Heart right ventricle (tissue), 16 donors: ENCODE results near the gene CCDC71L. TPM values are rescaled to one million over a fixed set of nuclear protein-coding genes. Genes with fewer than 3 reads are reported as not detected.
"Not testable (repeated sequence)": the region's sequence is repeated elsewhere in the genome, so short reads cannot be mapped to it uniquely, and the experiment has no call there.

Experiments used
- ATAC-seq, 8 donors: fragments of 200-7000 bp; cut with Tn5 transposase; one replicate each; pipeline ENCODE4 v1.9.1; 2020; ENCODE audit warnings: mild to moderate bottlenecking in 8 of 8, moderate library complexity in 8 of 8, moderate number of reproducible peaks in 1 of 8
- DNase-seq, 2 donors: peaks; one replicate each; pipeline ENCODE4 v3.0.0-alpha.2; 2020
- H3K27ac ChIP-seq, 10 donors: fragments of 200-600 bp; sonication (generic) in 2 of 10; one replicate each; pipeline versions ENCODE4 v1.5.0 to v1.8.0; 2020 to 2022; ENCODE audit warnings: mild to moderate bottlenecking in 3 of 10
- H3K27me3 ChIP-seq, 7 donors: fragments of 200-600 bp; one replicate each; pipeline ENCODE4 v1.8.0; 2021 to 2022; ENCODE audit warnings: mild to moderate bottlenecking in 2 of 7
- H3K36me3 ChIP-seq, 9 donors: fragments of 200-600 bp; sonication (generic) in 1 of 9; one replicate each; pipeline versions ENCODE4 v1.5.0 to v1.8.0; 2020 to 2022; ENCODE audit warnings: mild to moderate bottlenecking in 2 of 9
- H3K4me1 ChIP-seq, 9 donors: fragments of 200-600 bp; sonication (generic) in 1 of 9; one replicate each; pipeline versions ENCODE4 v1.5.0 to v1.8.0; 2020 to 2022; ENCODE audit warnings: mild to moderate bottlenecking in 4 of 9
- H3K4me3 ChIP-seq, 10 donors: fragments of 200-600 bp; sonication (generic) in 2 of 10; one replicate each; pipeline versions ENCODE4 v1.5.0 to v1.8.0; 2020 to 2022; ENCODE audit warnings: mild to moderate bottlenecking in 7 of 10, moderate library complexity in 2 of 10
- H3K9me3 ChIP-seq, 11 donors: fragments of 200-600 bp in 10 of 11; sonication (generic) in 2 of 11; one replicate each; pipeline versions ENCODE4 v1.5.0 to v1.8.0; 2013 to 2022; ENCODE audit warnings: mild to moderate bottlenecking in 2 of 11, control low read depth in 1 of 11, moderate library complexity in 1 of 11
- CTCF ChIP-seq, 9 donors: fragments of 200-600 bp; sonication (generic) in 2 of 9; IDR thresholded peaks; one replicate each; pipeline versions ENCODE4 v1.5.0 to v1.8.0; 2021 to 2022; ENCODE audit warnings: antibody characterized with exemption in 9 of 9, mild to moderate bottlenecking in 5 of 9, moderate library complexity in 1 of 9
- WGBS, 2 donors: extraction: QIAGEN DNeasy Blood & Tissue Kit; methylation state at CpG; one replicate each; pipeline ENCODE4 v1.1.7; 2013; ENCODE audit warnings: inconsistent platforms in 1 of 2; 5-methylcytosine and 5-hydroxymethylcytosine counted together
- intact Hi-C, 10 donors: fragments of 100-400 bp; cut with DNase I; formaldehyde crosslinking; loops; one replicate each; pipeline versions ENCODE4 v1.11.1 to v1.14.2; 2022
- polyA plus RNA-seq, 2 donors: library from polyadenylated mRNA; stranded (reverse); fragments of 200-250 nt; gene quantifications; one replicate each; pipeline ENCODE4 v1.2.3, GENCODE V29; 2013
- total RNA-seq, 10 donors: library from RNA; stranded (reverse); fragmentation: NEBNext Ultra II Directional in 3 of 10; extraction: Animal tissue kit (Norgen Biotek cat#: 25700) in 3 of 10; gene quantifications; one replicate each; pipeline versions ENCODE4 v1.2.1 to v1.2.4, GENCODE V29; 2021 to 2023
- donor health status: Arrhythmogenic right ventricular cardiomyopathy.
- donor health status: ischemic (EF 13 %, LVEDD 7.1; RV severe dilation, severe dysfunction).
- donor health status: healthy with polysubstance abuse.
- donor health status: DM: no; HTN: yes; CAD: no.
- donor health status: DM: no; HTN: no; CAD: no.
- donor health status: ischemic (EF 25% LVEDD 6.9; RV normal size, moderate dysfunction).
- donor health status: ischemic (EF 25% LVEDD 5.7; RV mildly dilated, moderate dysfunction).
- donor health status: healthy.
- donor health status: DM: yes; HTN: yes; CAD: no.
- donor health status: Ischemic cardiomyopathy.
- donor health status: ischemic (EF 35%, LVEDD 5.7; RV mildly dilated, moderate dysfunction).
- donor health status: nonischemic (EF 11% LVEDD 7.7; RV severe dilation, severe dysfunction).
- donor health status: DM: yes; HTN: yes; CAD: no.
- donor health status: PGD.
- donor health status: ischemic (EF 29% LVEDD 5.4; RV normal size, mild dysfunction).
- donor health status: nonischemic (EF 23%, LVEDD 6.1; RV moderate dilation, normal function).

CCDC71L gene
- total and polyA plus RNA-seq, 12 donors = 3.0 to 12.2 (median 5.6) TPM

- peaks cover 0 to 8% (median 0%) of the 10 kb centered on the region in 11 donors for H3K9me3 ChIP-seq
- 81 to 83% methylated on average over 2 of the region's 2 CpGs for WGBS, 2 donors
- H3K36me3 ChIP-seq = no peaks in the 10 kb centered on the region
- H3K27ac ChIP-seq = no peak overlapping the region
- DNase-seq = no peak
- no peak for ATAC-seq
- intact Hi-C loops = loop anchor here in 1 of 10 donors (1.0 kb wide), 1 partner anchor 27 kb away; no protein-coding TSS in a partner anchor
- H3K4me3 ChIP-seq = no peak overlapping the region
- no peaks in the 10 kb centered on the region for H3K27me3 ChIP-seq
- TF ChIP-seq CTCF (IDR thresholded peaks at IDR 0.05) = no peak
- peaks cover 0 to 5% (median 0%) of the 10 kb centered on the region in 9 donors for H3K4me1 ChIP-seq
Observed at GRCh38 chr7:106692450-106693051, 31.6 kb upstream of the CCDC71L start.

DNA sequence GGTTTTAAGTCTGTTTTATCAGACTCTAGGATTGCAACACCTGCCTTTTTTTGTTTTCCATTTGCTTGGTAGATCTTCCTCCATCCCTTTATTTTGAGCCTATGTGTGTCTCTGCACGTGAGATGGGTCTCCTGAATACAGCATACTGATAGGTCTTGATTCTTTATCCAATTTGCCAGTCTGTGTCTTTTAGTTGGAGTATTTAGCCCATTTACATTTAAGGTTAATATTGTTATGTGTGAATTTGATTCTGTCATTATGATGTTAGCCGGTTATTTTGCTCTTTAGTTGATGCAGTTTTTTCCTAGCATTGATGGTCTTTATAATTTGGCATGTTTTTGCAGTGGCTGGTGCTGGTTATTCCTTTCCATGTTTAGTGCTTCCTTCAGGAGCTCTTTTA is 27.2 kb upstream of the CCDC71L start:
- H3K27ac ChIP-seq, H3K4me1 ChIP-seq, intact Hi-C loops, H3K4me3 ChIP-seq, H3K27me3 ChIP-seq, DNase-seq, ATAC-seq, H3K36me3 ChIP-seq: not testable (repeated sequence)
- WGBS, 2 donors = 71 to 81% methylated on average over 2 of the region's 2 CpGs
- peaks cover 0 to 12% (median 0%) of the 10 kb centered on the region in 11 donors for H3K9me3 ChIP-seq

DNA sequence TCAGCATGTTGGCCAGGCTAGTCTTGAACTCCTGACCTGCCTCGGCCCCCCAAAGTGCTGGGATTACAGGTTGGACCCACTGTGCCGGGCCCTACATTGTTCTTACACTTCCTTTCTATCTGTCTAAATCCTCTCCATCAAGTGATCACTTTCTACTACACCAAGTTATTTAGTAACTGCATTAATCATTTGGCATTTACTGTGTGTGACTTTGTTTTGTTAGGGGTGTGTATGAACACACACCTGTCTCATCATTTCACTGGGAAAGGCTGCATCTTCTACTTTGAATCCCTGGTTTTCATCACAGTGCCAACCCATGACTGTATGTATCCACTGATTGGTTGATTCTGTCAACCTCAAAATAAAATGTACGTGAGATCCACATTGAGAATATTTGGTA is 23.0 kb upstream of the CCDC71L start:
- ATAC-seq (no peak), DNase-seq (no peak)
- intact Hi-C loops = no loop called here
- Histone ChIP-seq H3K4me3 (no peak overlapping the region), H3K27ac (no peak overlapping the region), H3K36me3 (no peaks in the 10 kb centered on the region), H3K27me3 (no peaks in the 10 kb centered on the region), H3K9me3 (peaks cover 0 to 12% (median 0%) of the 10 kb centered on the region in 11 donors), H3K4me1 (peaks cover 0 to 8% (median 0%) of the 10 kb centered on the region in 9 donors)
- no peak for TF ChIP-seq CTCF (IDR thresholded peaks at IDR 0.05)
- 89% methylated on average over 3 of the region's 3 CpGs for WGBS, 2 donors

GRCh38 chr7:106681815-106682495 is 21.0 kb upstream of the CCDC71L start:
- Histone ChIP-seq H3K27me3 (no peaks in the 10 kb centered on the region), H3K27ac (no peak overlapping the region), H3K9me3 (peaks cover 0 to 9% (median 0%) of the 10 kb centered on the region in 11 donors), H3K4me1 (peaks cover 0 to 12% (median 0%) of the 10 kb centered on the region in 9 donors), H3K4me3 (no peak overlapping the region), H3K36me3 (no peaks in the 10 kb centered on the region)
- DNase-seq (no peak), ATAC-seq (no peak)
- 68 to 70% methylated on average over 5 of the region's 5 CpGs for WGBS, 2 donors
- no peak for TF ChIP-seq CTCF (IDR thresholded peaks at IDR 0.05)
- intact Hi-C loops = no loop called here
